ENCODE results near the gene PACS1.
"Not testable (repeated sequence)": the region's sequence is repeated elsewhere in the genome, so short reads cannot be mapped to it uniquely, and the experiment has no call there.

The PACS1 gene

DNA sequence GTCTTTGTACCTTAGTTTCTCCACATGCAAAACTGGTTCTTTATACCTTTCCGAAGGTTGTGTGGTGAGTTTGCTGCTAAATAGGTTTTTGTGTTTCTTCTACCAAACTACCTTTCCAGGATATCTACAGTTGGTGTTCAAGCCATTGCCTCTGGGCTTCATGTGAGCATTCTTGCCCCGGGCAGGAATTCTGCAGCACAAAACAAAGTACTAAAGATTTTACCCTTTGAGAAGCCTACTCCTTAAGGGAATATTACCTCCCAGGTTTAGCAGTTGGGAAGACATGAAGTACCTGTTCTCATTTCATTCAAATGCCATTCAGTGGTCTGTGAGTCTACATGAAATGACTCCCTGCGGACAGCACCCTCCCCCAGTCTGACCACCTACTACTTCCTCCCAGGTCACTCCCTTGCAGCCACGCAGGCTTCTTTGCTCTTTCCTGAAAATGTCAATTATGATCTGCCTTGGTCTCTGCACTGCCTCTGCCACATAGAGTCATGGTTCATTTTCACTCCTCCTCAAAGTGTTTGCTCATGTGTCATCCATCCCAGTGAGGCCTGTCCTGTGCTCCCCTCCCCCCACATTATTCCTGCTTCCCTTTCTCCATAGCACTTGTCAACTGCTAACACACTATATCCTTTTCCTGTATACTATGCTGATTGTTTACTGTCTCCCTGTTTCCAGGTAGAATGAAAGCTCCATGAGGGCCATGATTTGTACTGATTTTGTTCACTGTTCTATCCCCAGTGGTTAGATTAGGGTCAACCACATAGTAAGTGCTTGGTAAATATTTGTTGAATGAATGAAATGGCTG, 36.9 kb downstream of the PACS1 start:
- peak overlapping the region; percentile 55 for H3K4me3 Mint-ChIP-seq

DNA sequence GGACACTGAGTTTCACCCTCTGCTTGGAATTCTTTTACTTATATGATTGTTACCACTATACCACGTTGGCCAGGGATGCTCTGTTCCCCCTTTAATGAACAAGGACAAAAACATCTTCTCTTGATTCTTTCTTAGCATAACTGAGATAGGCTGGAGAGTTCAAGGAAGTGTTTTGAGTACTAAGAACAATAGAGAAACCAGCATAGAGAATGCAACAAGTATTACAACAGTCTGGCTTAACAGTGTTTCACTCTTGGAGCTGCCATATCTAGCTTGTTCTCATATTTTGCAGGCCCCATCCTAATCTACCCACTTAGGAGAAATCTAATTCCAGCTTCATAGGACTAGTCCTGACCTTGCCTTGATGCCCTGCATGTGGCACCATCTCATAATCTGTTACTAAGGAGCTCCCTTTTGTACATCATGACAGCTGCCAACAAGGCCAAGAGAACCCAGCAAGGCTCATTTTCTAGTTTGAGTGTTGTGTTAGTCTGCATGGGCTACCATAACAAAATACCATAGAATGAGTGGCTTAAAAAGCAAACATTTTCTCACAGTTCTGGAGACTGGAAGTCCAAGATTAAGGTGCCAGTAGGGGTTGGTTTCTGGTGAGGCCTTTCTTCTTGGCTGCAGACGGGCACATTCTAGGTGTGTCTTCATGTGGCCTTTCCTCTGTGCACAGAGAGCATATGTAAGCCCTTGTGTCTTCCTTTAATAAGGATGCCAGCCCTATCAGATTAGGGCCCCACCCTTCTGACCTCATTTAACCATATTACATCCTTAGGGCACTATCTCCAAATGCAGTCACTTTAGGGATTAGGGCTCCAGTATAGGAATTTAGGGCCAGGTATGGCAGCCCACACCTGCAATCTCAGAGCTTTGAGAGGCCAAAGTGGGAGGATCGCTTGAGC, 37.8 kb downstream of the PACS1 start:
- peak overlapping the region; percentile 95 for H3K27ac Mint-ChIP-seq
- H3K4me3 Mint-ChIP-seq, result peak overlapping the region; percentile 55

More for the DNA sequence above, 36.9 kb downstream of the PACS1 start:
- peak overlapping the region; percentile 95 for H3K27ac Mint-ChIP-seq
- H3K27me3 Mint-ChIP-seq, result no peaks in the 10 kb centered on the region
- H3K4me1 Mint-ChIP-seq (ENCODE audit: low read depth), result peaks cover 97% of the 10 kb centered on the region
- H3K9me3 Mint-ChIP-seq, result no peaks in the 10 kb centered on the region
- H3K36me3 Mint-ChIP-seq (ENCODE audit: low read depth), result peaks cover 18% of the 10 kb centered on the region

DNA sequence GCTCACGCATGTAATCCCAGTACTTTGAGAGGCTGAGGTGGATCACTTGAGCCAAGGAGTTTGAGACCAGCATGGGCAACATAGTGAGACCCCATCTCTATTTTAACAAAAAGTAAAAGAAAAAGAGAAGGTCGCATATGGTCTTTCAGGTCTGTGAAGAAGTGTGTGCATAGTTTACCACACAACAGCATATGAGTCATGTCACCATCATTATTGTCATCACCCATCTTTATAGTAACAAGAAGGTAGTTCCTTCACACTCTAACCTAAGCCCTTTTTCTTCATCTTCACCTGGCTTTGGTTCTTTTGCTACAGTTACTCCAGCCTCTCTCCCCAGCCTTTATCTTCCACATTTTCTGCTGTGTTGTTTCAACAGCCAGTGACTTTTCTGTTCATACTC, 39.2 kb downstream of the PACS1 start:
- H3K4me3 Mint-ChIP-seq, result no peak overlapping the region
- H3K27me3 Mint-ChIP-seq, result no peaks in the 10 kb centered on the region
- H3K36me3 Mint-ChIP-seq (ENCODE audit: low read depth), result peaks cover 11% of the 10 kb centered on the region
- H3K4me1 Mint-ChIP-seq (ENCODE audit: low read depth), result peaks cover 98% of the 10 kb centered on the region
- no peaks in the 10 kb centered on the region for H3K9me3 Mint-ChIP-seq
- peak overlapping the region; percentile 65 for H3K27ac Mint-ChIP-seq

More for the DNA sequence above, 37.8 kb downstream of the PACS1 start:
- Mint-ChIP-seq H3K36me3 (ENCODE audit: low read depth) (peaks cover 16% of the 10 kb centered on the region), H3K27me3 (no peaks in the 10 kb centered on the region), H3K4me1 (ENCODE audit: low read depth) (peaks cover 97% of the 10 kb centered on the region), H3K9me3 (no peaks in the 10 kb centered on the region)

DNA sequence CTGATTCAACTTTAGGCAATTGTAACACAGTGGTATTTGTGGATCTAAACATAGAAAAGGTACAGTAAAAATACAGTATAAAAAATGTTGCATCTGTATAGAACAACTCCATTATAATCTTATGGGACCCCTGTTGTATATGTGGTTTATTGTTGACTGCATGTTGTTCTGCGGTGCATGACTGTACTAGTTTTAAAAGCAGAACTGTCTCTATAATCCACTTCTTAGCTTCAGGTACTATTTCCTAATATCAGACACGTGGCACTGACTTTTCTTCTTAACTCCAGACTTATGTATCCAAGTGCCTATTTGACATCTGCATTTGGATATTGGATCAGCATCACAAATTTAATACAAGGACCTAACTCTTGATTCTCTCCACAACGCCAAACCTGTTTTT, 41.1 kb downstream of the PACS1 start:
- Mint-ChIP-seq H3K27me3 (no peaks in the 10 kb centered on the region), H3K27ac (peak overlapping the region; percentile 36), H3K4me1 (ENCODE audit: low read depth) (peaks cover 96% of the 10 kb centered on the region), H3K36me3 (ENCODE audit: low read depth) (peaks cover 11% of the 10 kb centered on the region), H3K9me3 (no peaks in the 10 kb centered on the region), H3K4me3 (no peak overlapping the region)

DNA sequence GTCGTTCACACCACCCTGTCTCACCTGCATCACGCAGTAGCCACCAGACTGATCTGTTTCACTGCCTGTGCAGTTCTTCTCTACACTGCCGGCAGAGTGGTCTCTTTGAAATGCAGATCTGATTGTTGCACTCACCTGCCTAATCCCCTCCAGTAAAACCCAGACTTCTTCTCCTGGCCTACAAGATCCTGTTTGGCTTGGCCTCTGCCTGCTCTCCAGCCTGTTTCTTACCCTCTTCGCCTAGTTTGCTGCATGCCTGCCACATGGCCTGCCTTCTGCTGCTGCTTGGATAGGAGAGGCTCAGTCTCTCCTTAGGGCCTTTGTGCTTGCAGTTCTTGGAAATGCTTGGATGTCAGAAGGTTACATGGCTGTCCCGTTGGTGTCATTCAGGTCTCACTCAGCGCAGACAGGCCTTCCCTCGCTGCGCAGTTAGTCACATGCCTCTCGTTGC, 42.0 kb downstream of the PACS1 start:
- H3K27me3 Mint-ChIP-seq, result no peaks in the 10 kb centered on the region
- peaks cover 6% of the 10 kb centered on the region for H3K36me3 Mint-ChIP-seq (ENCODE audit: low read depth)
- H3K4me1 Mint-ChIP-seq (ENCODE audit: low read depth), result peaks cover 98% of the 10 kb centered on the region
- peak overlapping the region; percentile 84 for H3K27ac Mint-ChIP-seq
- no peaks in the 10 kb centered on the region for H3K9me3 Mint-ChIP-seq
- H3K4me3 Mint-ChIP-seq, result no peak overlapping the region

DNA sequence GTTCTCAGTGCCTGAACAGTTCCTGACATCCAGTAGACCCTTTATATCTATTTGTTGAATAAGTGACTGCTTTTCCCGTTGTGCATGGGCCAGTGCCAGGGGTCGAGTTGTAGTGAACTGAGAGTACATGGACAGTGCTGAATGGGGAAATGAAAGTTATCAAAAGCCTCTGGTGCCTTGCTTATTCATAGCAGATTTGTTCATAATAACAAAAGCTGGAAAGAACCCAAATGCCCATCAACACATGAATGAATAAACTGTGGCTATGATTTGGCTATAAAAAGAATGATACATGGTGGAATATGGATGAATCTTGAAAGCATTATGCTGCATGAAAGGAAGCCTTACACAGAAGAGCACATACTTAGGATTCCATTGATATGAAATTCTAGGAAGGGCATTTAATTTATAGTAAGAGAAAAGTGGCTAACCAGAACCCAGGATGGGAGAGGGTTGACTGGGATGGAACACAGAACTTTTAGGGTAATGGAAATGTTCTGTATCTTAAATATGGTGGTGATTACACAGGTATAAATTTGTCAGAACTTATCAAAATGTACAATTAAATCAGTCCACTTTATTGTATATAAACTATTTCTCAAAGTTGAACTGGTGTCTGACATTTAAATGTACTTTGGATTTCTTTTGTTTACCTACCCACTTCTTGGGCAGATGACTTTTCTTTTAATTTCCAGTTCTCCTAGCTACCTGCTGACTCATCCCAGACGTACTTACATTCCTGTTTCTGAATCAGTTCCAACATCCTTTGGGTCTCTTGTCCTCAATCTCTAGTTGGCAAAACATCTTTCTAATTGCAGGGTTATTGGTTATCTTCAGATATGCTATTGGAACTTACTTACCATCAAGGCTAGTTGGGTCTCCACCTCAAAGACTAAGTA, 42.8 kb downstream of the PACS1 start:
- no peaks in the 10 kb centered on the region for H3K27me3 Mint-ChIP-seq
- H3K4me3 Mint-ChIP-seq, result peak overlapping the region; percentile 71
- H3K36me3 Mint-ChIP-seq (ENCODE audit: low read depth), result no peaks in the 10 kb centered on the region
- peaks cover 98% of the 10 kb centered on the region for H3K4me1 Mint-ChIP-seq (ENCODE audit: low read depth)
- peak overlapping the region; percentile 84 for H3K27ac Mint-ChIP-seq
- H3K9me3 Mint-ChIP-seq, result no peaks in the 10 kb centered on the region

DNA sequence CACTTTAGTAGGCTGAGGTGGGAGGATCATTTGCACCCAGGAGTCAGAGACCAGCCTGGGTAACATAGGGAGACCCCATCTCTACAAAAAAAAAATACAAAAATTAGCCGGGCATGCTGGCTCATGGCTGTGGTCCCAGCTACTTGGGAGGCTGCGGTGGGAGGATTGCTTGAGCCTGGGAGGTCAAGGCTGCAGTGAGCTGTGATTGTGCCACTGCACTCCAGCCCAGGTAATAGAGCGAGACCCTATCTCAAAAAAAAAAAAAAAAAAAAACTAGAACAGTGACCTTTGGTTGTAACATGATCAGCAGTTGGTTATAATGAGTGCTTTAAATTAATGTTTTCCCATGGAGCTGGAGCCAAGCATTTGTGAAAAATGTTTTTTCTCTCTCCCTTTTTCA, 44.9 kb downstream of the PACS1 start:
- peak overlapping the region; percentile 79 for H3K4me3 Mint-ChIP-seq
- H3K27ac Mint-ChIP-seq, result peak overlapping the region; percentile 93
- peaks cover 97% of the 10 kb centered on the region for H3K4me1 Mint-ChIP-seq (ENCODE audit: low read depth)
- H3K9me3 Mint-ChIP-seq; H3K27me3 Mint-ChIP-seq; H3K36me3 Mint-ChIP-seq (ENCODE audit: low read depth): not testable (repeated sequence)

DNA sequence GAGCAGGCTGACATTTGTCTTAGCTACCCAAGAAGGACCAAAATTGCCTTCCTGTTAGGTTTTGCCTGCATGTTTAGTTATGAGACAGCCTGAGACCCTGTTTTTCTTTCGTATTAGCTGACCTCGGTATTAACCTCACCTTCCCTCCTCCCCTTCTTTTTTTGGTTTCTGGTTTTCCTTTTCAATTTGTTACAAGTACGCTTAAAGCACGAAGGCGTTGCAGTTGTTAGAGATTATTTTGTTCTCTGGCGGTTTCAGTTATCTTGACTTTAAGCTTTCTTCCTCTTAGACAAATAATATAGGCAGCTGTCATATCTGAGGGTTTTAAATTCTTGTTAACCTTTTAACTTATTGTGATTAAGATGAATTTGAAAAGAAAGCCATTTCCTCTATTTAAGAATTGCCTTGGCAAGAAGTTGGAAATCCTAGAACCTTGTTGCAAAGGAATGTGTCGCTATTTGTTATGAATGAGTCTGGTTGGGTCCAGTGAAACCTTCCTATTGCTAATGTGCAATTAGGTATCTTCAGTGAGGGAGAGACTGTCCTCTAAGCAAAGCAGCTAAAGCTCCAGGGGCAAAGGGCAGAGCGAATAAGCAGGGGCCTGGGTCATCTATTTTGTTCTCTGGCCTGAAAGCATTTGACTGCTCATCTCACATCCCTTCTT, 45.7 kb downstream of the PACS1 start:
- peak overlapping the region; percentile 79 for H3K4me3 Mint-ChIP-seq
- H3K4me1 Mint-ChIP-seq (ENCODE audit: low read depth), result peaks cover 97% of the 10 kb centered on the region
- peak overlapping the region; percentile 93 for H3K27ac Mint-ChIP-seq
- no peaks in the 10 kb centered on the region for H3K9me3 Mint-ChIP-seq
- no peaks in the 10 kb centered on the region for H3K27me3 Mint-ChIP-seq
- peaks cover 3% of the 10 kb centered on the region for H3K36me3 Mint-ChIP-seq (ENCODE audit: low read depth)

DNA sequence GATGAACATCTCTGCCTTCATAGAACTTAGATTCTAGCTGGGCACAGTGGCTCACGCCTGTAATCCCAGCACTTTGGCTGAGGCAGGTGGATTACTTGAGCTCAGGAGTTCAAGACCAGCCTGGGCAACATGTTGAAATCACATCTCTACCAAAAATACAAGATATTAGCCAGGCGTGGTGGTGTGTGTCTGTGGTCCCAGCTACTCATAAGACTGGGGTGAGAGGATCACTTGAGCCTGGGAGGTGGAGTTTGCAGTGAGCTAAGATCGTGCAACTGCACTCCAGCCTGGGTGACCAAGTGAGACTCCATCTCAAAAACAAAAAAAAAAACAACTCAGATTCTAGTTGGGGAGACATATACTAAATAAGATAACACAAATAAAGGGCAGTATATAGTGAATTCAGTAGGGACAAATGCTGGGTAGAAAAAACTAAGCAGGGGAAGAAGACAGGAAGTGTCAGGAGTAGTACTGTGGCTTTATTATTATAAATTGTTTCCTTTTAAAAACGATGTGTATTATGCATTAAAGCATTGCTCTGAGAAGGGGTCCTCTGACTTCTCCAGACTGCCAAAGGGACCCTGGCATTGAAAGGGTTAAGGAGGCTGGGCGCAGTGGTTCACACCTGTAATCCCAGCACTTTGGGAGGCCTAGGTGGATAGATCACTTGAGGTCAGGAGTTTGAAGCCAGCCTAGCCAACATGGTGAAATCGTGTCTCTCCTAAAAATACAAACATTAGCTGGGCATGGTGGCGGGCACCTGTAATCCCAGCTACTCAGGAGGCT, 46.7 kb downstream of the PACS1 start:
- H3K36me3 Mint-ChIP-seq (ENCODE audit: low read depth), result peaks cover 3% of the 10 kb centered on the region
- peaks cover 97% of the 10 kb centered on the region for H3K4me1 Mint-ChIP-seq (ENCODE audit: low read depth)
- no peaks in the 10 kb centered on the region for H3K27me3 Mint-ChIP-seq
- peak overlapping the region; percentile 93 for H3K27ac Mint-ChIP-seq
- H3K4me3 Mint-ChIP-seq, result peak overlapping the region; percentile 79
- H3K9me3 Mint-ChIP-seq, result no peaks in the 10 kb centered on the region

DNA sequence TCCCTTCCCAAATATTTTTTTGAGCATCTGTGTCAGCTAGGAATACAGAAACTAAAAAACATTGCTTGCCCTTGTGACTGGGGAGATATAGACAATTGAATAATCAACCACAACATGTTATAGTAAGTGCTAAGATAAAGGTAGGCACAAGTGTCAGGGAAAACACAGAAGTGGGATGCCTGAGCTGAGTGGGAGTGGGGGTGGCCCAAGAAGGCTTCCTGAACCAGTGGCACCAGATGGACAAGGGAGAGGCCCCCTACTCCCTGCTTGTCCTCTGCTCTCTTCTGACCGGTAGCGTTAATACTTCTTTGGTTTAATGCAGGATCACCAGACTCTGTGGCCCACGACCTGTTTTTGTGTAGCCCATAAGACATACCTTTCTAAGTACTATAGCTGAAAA, 48.8 kb downstream of the PACS1 start:
- Mint-ChIP-seq H3K9me3 (no peaks in the 10 kb centered on the region), H3K27me3 (no peaks in the 10 kb centered on the region), H3K27ac (peak overlapping the region; percentile 24), H3K4me1 (ENCODE audit: low read depth) (peaks cover 90% of the 10 kb centered on the region), H3K36me3 (ENCODE audit: low read depth) (peaks cover 3% of the 10 kb centered on the region), H3K4me3 (no peak overlapping the region)

DNA sequence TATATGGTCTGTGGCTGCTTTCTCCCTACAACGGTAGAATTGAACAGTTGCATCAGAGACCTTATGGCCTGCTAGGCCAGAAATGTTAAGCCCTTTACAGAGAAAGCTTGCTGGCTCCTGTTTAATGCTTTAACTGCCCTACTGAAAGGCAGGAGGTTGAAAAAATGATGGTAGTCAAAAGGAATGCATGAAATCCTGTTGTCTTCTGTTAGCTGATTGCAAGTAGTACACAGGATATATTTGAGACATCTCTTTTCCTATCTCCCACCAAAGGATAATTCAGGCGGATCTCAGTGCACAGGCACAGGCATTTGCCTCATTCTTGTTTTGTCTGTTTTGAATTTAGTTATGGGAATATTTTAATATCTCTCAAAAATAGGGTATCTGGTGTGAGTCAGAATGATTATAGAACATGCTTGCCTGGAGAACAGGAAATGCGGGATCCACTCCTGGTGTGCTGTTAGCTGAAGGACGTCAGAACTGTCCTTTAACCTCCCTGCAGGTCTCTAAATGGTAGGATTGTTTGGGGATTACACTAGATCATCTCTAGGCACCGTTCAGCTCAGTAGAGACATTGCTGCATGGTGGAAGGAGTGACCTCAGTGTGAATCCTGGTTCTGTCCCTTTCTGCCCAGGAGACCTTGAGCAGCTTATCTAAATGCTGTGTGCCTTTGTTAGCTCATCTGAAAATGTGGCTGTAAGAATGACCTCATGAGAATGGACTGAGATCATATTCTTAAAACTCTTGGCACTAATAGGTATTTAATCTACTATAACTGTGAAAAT, 49.5 kb downstream of the PACS1 start:
- Mint-ChIP-seq H3K36me3 (ENCODE audit: low read depth) (peaks cover 3% of the 10 kb centered on the region), H3K27ac (peak overlapping the region; percentile 32), H3K4me1 (ENCODE audit: low read depth) (peaks cover 91% of the 10 kb centered on the region), H3K9me3 (no peaks in the 10 kb centered on the region), H3K4me3 (no peak overlapping the region), H3K27me3 (no peaks in the 10 kb centered on the region)

DNA sequence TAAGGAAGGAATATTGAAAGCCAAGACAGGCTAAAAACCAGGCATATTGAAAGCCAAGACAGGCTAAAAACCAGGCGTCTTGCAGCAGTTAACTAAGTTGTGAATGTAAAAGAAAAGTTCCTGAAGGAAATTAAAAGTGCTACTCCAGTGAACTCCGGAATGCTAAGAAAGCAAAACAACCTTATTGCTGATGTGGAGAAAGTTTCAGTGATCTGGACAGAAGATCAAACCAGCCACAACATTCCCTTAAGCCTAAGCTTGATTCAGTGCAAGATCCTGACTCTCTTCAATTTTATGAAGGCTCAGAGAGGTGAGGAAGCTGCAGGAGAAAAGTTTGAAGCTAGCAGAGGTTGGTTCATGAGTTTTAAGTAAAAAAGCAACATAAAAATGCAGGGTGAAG, 51.4 kb downstream of the PACS1 start:
- H3K36me3 Mint-ChIP-seq (ENCODE audit: low read depth), result peaks cover 3% of the 10 kb centered on the region
- no peaks in the 10 kb centered on the region for H3K9me3 Mint-ChIP-seq
- H3K27me3 Mint-ChIP-seq, result no peaks in the 10 kb centered on the region
- peaks cover 91% of the 10 kb centered on the region for H3K4me1 Mint-ChIP-seq (ENCODE audit: low read depth)
- H3K27ac Mint-ChIP-seq, result peak overlapping the region; percentile 77
- H3K4me3 Mint-ChIP-seq, result no peak overlapping the region

DNA sequence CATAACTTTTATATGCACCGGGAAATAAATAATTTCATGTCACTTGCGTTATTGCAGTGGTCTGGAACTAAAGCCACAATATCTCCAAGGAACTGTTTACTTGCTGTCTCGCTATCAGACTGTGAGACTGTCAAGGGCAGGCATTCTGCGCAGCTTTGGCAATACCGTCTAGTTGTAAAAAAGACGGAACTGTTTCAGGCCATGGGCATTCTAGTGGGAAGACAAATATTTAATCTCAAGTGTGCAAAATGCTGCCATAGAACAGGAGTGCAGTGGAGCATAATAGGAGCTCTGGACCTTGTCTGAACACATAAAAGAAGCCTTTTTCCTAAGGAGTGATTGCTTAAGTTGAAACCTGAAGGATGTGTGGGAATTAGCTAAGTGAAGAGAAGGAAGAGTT, 53.8 kb downstream of the PACS1 start:
- Mint-ChIP-seq H3K9me3 (no peaks in the 10 kb centered on the region), H3K36me3 (ENCODE audit: low read depth) (peaks cover 7% of the 10 kb centered on the region), H3K4me1 (ENCODE audit: low read depth) (peaks cover 85% of the 10 kb centered on the region), H3K27ac (no peak overlapping the region), H3K27me3 (no peaks in the 10 kb centered on the region), H3K4me3 (no peak overlapping the region)

All from stimulated activated naive CD8-positive, alpha-beta T cell treated with anti-CD3 and anti-CD28 coated beads, Interleukin-15, Interleukin-2, amounts not matched to agents 100 ng/mL and 50 ng/mL, for 24 hours (primary cell).